ENCODE data around the gene NHS.

GRCh38 chrX:17442898-17443297 is 67.9 kb downstream of the NHS start:
- TF ChIP-seq RAD21 (conservative IDR thresholded peaks at IDR 0.05 in 1 of 2, IDR thresholded peaks at IDR 0.05 in 1 of 2): no peak
- no peak for TF ChIP-seq SREBF2 (IDR thresholded peaks at IDR 0.05)
- TF ChIP-seq EP300 (IDR thresholded peaks at IDR 0.05): no peak
- no peak for TF ChIP-seq JUN (IDR thresholded peaks at IDR 0.05)
- TF ChIP-seq, protein P1, sequence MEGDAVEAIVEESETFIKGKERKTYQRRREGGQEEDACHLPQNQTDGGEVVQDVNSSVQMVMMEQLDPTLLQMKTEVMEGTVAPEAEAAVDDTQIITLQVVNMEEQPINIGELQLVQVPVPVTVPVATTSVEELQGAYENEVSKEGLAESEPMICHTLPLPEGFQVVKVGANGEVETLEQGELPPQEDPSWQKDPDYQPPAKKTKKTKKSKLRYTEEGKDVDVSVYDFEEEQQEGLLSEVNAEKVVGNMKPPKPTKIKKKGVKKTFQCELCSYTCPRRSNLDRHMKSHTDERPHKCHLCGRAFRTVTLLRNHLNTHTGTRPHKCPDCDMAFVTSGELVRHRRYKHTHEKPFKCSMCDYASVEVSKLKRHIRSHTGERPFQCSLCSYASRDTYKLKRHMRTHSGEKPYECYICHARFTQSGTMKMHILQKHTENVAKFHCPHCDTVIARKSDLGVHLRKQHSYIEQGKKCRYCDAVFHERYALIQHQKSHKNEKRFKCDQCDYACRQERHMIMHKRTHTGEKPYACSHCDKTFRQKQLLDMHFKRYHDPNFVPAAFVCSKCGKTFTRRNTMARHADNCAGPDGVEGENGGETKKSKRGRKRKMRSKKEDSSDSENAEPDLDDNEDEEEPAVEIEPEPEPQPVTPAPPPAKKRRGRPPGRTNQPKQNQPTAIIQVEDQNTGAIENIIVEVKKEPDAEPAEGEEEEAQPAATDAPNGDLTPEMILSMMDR (IDR thresholded peaks at IDR 0.05): no peak
- no peak for TF ChIP-seq HOXA7 (CRISPR knock-in tag; IDR thresholded peaks at IDR 0.05)
- TF ChIP-seq POLR2A (IDR thresholded peaks at IDR 0.05; ENCODE audit: low read length): no peak
- no peak for TF ChIP-seq HOXB5 (CRISPR knock-in tag; IDR thresholded peaks at IDR 0.05)
- no peak for TF ChIP-seq HDAC2 (IDR thresholded peaks at IDR 0.05)
- no peak for TF ChIP-seq PHF8 (IDR thresholded peaks at IDR 0.05; ENCODE audit: borderline replicate concordance, low read depth)
- TF ChIP-seq USF2 (IDR thresholded peaks at IDR 0.05): no peak
- no peak for TF ChIP-seq CBX2 (IDR thresholded peaks at IDR 0.05; ENCODE audit: borderline replicate concordance, low read depth)
- TF ChIP-seq CHD2 (IDR thresholded peaks at IDR 0.05; ENCODE audit: low read length, partially characterized antibody): no peak
- TF ChIP-seq, protein P2, sequence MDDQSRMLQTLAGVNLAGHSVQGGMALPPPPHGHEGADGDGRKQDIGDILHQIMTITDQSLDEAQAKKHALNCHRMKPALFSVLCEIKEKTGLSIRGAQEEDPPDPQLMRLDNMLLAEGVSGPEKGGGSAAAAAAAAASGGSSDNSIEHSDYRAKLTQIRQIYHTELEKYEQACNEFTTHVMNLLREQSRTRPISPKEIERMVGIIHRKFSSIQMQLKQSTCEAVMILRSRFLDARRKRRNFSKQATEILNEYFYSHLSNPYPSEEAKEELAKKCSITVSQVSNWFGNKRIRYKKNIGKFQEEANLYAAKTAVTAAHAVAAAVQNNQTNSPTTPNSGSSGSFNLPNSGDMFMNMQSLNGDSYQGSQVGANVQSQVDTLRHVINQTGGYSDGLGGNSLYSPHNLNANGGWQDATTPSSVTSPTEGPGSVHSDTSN (IDR thresholded peaks at IDR 0.05): no peak

Data from A549 (cell line).